Left cardiac atrium (tissue), 4 donors: ENCODE data around the gene ARID1B. TPM values are rescaled to one million over a fixed set of nuclear protein-coding genes. Genes with fewer than 3 reads are reported as not detected.

ENCODE experiments used
- ATAC-seq, 2 donors: fragments of 200-7000 bp; cut with Tn5 transposase; one replicate each; pipeline ENCODE4 v1.9.1; 2020; ENCODE audit warnings: mild to moderate bottlenecking in 2 of 2, moderate library complexity in 2 of 2
- DNase-seq: peaks from one replicate; pipeline ENCODE4 v3.0.0-alpha.2; 2020
- intact Hi-C, 2 donors: fragments of 100-400 bp; cut with DNase I; formaldehyde crosslinking; loops; one replicate each; pipeline versions ENCODE4 v1.14.1 to v1.15.1; 2022 to 2023
- total RNA-seq, 2 donors: library from RNA; stranded (reverse); fragmentation: NEBNext Ultra II Directional; extraction: Animal tissue kit (Norgen Biotek cat#: 25700); gene quantifications; one replicate each; pipeline ENCODE4 v1.2.1, GENCODE V29; 2021
- donor health status: DM: no; HTN: yes; CAD: no.
- donor health status: DM: no; HTN: yes; CAD: no; lungs with severe emphysema.
- donor health status: DM: yes; HTN: yes; CAD: no.
- donor health status: Dilated cardiomyopathy.

ARID1B gene
- total RNA-seq, 2 donors from 2014 or later = 45.4 to 48.0 TPM

GRCh38 chr6:157206359-157206815, 429.2 kb downstream of the ARID1B start:
- intact Hi-C loops = no loop called here
- DNase-seq = no peak
- no peak for ATAC-seq

DNA sequence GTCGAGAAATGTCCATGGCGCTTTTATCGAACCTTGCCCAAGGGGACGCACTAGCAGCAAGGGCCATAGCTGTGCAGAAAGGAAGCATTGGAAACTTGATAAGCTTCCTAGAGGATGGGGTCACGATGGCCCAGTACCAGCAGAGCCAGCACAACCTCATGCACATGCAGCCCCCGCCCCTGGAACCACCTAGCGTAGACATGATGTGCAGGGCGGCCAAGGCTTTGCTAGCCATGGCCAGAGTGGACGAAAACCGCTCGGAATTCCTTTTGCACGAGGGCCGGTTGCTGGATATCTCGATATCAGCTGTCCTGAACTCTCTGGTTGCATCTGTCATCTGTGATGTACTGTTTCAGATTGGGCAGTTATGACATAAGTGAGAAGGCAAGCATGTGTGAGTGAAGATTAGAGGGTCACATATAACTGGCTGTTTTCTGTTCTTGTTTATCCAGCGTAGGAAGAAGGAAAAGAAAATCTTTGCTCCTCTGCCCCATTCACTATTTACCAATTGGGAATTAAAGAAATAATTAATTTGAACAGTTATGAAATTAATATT, 430.4 kb downstream of the ARID1B start:
- ATAC-seq (no peak), DNase-seq (no peak)
- intact Hi-C loops = no loop called here

GRCh38 chr6:157209865-157210530, 432.8 kb downstream of the ARID1B start:
- intact Hi-C loops = no loop called here
- ATAC-seq (no peak), DNase-seq (no peak)

GRCh38 chr6:157210954-157211353, 433.8 kb downstream of the ARID1B start:
- DNase-seq (no peak), ATAC-seq (no peak)
- intact Hi-C loops = no loop called here

GRCh38 chr6:157211603-157212455, 434.7 kb downstream of the ARID1B start:
- no peak for ATAC-seq
- no peak for DNase-seq
- intact Hi-C loops = no loop called here

- DNase-seq = no peak
- intact Hi-C loops = no loop called here
These were observed 436.2 kb downstream of the ARID1B start for GRCh38 chr6:157213426-157213825.

DNA sequence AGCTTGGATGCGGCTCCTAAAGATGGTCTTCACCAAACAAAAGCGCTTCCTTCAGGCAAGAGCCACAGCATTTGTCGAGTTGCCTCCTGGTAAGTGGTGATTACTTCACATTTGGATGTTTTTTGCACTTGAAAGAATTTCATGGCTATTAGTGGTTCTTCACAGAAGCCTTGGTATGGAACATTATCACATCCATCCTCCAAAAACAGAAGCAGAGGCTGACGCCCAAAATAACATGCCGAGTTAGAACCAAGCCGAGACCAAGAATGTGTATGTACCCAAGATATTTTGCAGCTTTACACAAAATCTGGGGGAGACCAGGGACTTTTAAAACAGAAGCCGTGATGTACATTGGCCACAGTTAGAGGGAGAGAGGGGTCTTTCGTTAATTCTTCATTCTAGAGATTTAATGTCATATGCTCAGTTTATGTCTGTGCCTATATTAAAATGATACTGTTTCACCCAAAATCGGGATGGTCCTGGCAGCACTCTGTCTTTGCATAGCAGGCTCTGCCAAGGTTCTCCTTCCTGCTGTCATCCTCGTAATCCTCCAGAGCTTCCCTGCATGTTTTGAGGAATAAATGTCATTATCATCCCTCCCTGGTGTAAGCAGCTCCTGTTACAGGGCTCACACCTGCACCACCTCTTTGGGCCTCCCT, 436.9 kb downstream of the ARID1B start:
- intact Hi-C loops = no loop called here

More at GRCh38 chr6:157213426-157213825, 436.2 kb downstream of the ARID1B start:
- ATAC-seq = no peak

GRCh38 chr6:157215717-157216116, 438.5 kb downstream of the ARID1B start:
- no peak for ATAC-seq
- DNase-seq = no peak

More for the DNA sequence above, 436.9 kb downstream of the ARID1B start:
- no peak for DNase-seq
- no peak for ATAC-seq

GRCh38 chr6:157216570-157216969, 439.4 kb downstream of the ARID1B start:
- no peak for ATAC-seq
- intact Hi-C loops = no loop called here
- DNase-seq = no peak

More at GRCh38 chr6:157215717-157216116, 438.5 kb downstream of the ARID1B start:
- intact Hi-C loops = no loop called here

DNA sequence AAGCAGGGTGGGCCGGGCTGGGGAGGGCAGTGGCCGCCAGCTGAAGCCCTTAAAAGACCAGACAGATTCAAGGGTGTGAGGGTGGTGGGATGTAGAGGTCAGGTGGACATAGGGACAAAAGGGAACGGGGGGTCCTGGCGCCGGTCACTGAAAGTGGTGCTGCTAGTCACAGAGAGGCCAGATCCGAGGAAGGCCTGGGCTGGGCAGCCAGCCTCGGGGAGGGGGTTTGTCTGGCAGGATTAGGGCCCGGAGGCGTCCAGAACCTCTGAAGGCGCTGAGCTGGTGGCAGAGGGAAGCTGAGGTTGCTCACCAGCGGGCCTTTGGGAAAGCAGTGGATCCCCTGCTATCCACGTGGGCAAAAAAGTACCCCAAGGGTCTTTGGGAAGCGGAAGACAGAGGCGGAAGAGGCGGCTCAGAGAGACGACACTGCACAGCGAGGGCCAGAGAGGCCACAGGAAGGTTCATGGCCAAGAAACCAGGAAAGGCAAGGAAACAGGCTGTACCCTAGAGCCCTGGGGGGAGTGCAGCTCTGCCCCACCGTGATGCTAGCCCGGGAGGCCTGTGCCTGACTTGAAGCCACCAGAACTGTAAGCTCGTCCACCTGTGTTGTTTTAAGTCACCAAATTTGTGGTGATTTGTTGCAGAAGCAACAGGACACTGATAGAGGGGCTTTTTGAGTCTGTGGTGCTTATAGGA, 440.2 kb downstream of the ARID1B start:
- intact Hi-C loops = no loop called here
- no peak for ATAC-seq
- no peak for DNase-seq

DNA sequence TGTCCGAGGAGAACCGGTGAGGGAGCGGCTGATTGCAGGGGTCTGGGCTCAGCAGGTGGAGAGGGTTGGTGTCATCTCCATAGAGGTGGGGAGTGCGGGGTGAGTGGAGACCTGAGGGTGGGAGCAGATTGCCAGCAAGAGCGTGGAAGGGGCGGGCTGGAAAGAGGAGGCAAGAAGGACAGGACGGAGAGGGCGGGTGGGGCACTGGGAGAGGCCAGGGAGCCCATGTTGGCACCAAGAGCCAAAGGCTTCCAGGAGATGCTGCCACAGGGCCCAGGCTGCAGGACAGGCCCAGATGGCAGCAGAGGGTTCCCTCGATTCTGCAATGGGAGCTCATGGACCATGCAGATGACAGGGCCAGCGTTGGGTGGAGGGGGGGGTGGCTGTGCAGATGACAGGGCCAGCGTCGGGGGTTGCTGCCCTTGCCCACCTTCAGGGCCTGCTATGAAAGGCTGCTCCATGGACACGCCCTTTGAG, 440.8 kb downstream of the ARID1B start:
- intact Hi-C loops = no loop called here
- ATAC-seq (no peak), DNase-seq (no peak)

GRCh38 chr6:157218371-157219198, 441.4 kb downstream of the ARID1B start:
- DNase-seq (no peak), ATAC-seq (no peak)
- intact Hi-C loops = no loop called here

DNA sequence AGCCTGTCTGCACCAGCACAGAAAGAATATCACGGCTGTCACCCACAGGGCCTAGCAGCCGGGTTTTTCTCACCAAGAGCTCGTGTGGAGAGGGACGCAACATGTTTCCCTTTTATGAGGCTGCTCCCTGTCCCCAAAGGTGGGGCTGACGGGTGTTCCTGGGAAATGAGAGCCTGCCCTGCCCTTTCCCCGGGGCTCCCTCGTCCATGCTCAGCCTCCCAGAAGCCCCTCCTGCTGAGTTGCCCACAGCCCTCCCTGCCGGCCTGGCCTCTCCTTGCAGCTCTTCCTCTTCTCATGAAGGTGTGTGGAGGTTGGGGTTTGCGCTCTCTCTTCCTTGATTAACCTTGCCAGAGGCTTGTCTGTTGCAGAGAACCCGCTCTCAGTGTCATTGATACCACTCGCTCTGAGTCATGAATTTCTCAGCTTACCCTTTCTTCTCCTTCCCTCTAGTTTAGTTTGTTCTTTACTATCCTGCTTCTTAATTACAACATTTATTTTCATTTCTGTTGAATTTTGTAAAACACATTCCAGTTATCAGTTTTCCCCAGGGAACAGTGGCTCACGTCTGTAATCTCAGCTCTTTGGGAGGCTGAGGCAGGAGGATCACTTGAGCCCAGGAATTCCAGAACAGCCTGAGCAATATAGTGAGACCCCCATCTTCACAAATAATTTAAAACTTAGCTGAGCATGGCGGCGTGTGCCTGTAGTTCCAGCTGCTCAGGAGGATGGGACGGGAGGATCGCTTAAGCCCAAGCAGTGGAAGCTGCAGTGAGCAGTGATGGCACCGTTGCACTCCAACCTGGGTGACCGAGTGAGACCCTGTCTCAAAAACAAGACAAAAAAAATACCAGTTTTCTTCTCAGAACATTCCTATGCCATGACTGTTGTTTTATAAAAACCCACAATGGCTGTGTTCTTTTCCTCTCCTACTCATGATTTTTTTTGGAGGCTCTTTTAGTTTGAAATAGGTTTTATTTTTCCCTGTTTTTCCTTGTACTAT, 442.3 kb downstream of the ARID1B start:
- no peak for ATAC-seq
- no peak for DNase-seq
- intact Hi-C loops = no loop called here

GRCh38 chr6:157220485-157220884, 443.3 kb downstream of the ARID1B start:
- intact Hi-C loops = no loop called here
- no peak for ATAC-seq
- no peak for DNase-seq

- peak; percentile 86 for DNase-seq
- ATAC-seq = peak; percentile 75 to 86
- intact Hi-C loops = no loop called here
These were observed 444.1 kb downstream of the ARID1B start for GRCh38 chr6:157221049-157221816.

- ATAC-seq = no peak
- intact Hi-C loops = no loop called here
- DNase-seq = no peak
These were observed 444.6 kb downstream of the ARID1B start for GRCh38 chr6:157221817-157222175.
